ENCODE results near the gene MCL1.

GRCh38 chr1:150576794-150577556 lies 2.4 kb downstream of the MCL1 start:
- TF ChIP-seq POLR2A (IDR thresholded peaks at IDR 0.05; ENCODE audit: low read length) (peak; percentile 3), GATA1 (IDR thresholded peaks at IDR 0.05; ENCODE audit: low read depth, low read length) (no peak)

Data from erythroblast (primary cell).